Activated T-helper 1 cell treated with anti-CD3 and anti-CD28 coated beads, Interleukin-12 subunit alpha, Interleukin-12 subunit beta, Interleukin-2, Interleukin-4 antibody, amounts not matched to agents 30 ng/mL and 10 ng/mL and 1 ng/mL, durations not matched to agents 14 hours and 24 hours and 36 hours (primary cell): ENCODE measurements around the gene ZNF423. TPM values are rescaled to one million over a fixed set of nuclear protein-coding genes. Genes with fewer than 3 reads are reported as not detected.

Source experiments
- DNase-seq: peaks from one replicate; pipeline ENCODE4 v3.0.0; 2021; ENCODE audit warnings: low spot score
- H3K27ac Mint-ChIP-seq: one replicate; pipeline ENCODE4 v1.8.0; 2021; ENCODE audit warnings: mild to moderate bottlenecking, mixed read lengths
- H3K27me3 Mint-ChIP-seq: one replicate; pipeline ENCODE4 v1.8.0; 2022; ENCODE audit warnings: mild to moderate bottlenecking, moderate library complexity, mixed read lengths; ENCODE audit not compliant: insufficient read depth
- H3K36me3 Mint-ChIP-seq: one replicate; pipeline ENCODE4 v1.8.0; 2021; ENCODE audit warnings: low read depth, mixed read lengths
- H3K4me1 Mint-ChIP-seq: one replicate; pipeline ENCODE4 v1.8.0; 2021; ENCODE audit warnings: low read depth, mixed read lengths
- H3K4me3 Mint-ChIP-seq: one replicate; pipeline ENCODE4 v1.8.0; 2021; ENCODE audit warnings: mild to moderate bottlenecking, moderate library complexity, mixed read lengths
- H3K9me3 Mint-ChIP-seq: one replicate; pipeline ENCODE4 v1.8.0; 2021; ENCODE audit warnings: mixed read lengths
- intact Hi-C: fragments of 100-400 bp; cut with micrococcal nuclease; formaldehyde crosslinking; loops from one replicate; pipeline ENCODE4 v1.15.1; 2024
- total RNA-seq: library from RNA; stranded (reverse); gene quantifications from 2 replicates; pipeline ENCODE4 v1.2.3, GENCODE V29; 2022

The ZNF423 gene
- total RNA-seq, 1 donor from 2014 or later, result not detected

DNA sequence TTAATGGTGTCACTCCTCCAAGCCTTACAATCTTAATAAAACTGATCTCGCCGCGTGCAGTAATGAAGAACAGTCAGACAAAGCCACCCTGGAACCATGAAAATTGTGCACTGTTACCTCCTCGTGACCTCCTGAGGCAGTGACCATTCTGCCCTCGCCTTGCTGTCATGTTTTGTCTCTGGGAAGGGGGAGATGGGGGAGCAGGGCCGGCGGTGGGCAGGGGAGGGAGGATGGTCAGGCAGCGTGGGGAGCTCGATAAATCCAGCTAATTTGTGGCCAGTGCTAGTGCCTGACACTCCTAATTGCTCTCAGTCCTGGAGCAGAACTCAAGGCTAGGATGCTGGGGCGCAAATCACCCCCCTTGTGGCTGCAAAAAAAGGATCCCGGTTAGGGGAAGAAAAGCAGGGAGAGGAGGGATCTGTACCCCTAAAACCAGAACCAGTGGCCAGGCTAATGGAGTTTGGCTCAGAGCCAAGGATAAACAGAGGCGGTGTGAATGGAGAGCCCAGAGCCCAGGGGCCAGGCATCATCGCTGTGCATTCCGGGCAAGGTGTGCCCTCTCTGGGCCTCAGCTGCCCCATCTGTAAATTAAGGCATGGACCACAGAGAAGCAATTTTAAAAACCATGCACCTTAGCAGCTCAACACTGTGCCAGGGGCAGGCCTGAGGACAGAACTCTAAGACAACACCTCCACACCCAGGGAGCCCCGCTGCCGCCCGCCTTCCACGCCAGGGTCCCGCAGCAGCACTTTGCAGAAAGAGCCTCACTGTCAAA is 113.3 kb downstream of the ZNF423 start:
- DNase-seq, result no peak
- Mint-ChIP-seq H3K27me3 (no peaks in the 10 kb centered on the region), H3K27ac (no peak overlapping the region), H3K4me3 (no peak overlapping the region), H3K4me1 (no peaks in the 10 kb centered on the region), H3K36me3 (no peaks in the 10 kb centered on the region), H3K9me3 (no peaks in the 10 kb centered on the region)
- intact Hi-C loops, result no loop called here

DNA sequence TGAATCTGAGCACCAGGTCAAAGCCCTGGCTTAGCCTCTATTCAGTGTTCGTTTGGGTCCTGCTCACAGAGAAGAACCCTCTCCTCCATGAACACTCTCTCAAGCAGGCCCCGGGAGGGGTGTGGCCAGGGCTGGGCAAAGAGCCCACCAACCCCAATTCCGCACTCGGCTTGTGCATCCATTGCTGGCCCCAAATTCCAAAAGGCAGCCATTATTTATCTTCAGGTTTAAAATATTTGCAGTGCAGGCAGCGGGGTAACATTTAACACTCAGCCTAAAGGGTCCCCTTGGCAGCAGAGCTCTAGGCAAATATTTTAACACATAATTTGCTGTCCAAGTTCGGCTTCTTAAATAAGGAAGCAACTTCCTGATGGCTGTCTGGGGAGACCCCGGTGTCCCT is 115.7 kb downstream of the ZNF423 start:
- Mint-ChIP-seq H3K27ac (no peak overlapping the region), H3K4me1 (no peaks in the 10 kb centered on the region), H3K4me3 (no peak overlapping the region), H3K36me3 (no peaks in the 10 kb centered on the region), H3K9me3 (no peaks in the 10 kb centered on the region), H3K27me3 (no peaks in the 10 kb centered on the region)
- DNase-seq, result no peak
- intact Hi-C loops, result no loop called here

DNA sequence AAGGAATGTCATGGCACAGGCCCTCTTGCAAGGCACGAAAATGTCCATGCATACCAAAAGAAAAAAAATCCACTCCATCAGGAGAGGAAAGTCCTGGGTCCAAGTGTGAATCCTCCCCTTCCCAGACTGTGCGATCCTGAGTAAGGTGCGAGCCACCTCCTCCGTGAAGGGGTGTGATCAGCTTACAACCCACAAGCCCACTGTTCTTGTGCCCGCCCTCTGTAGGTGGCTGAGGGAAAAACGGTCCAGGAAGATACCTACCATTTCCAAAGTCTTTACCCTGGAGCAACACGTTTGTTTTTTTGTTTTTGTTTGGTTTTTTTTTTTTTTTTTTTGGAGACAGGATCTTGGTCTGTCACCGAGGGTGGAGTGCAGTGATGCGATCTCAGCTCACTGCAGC is 116.5 kb downstream of the ZNF423 start:
- intact Hi-C loops, result no loop called here
- no peaks in the 10 kb centered on the region for H3K36me3 Mint-ChIP-seq
- H3K4me3 Mint-ChIP-seq, result no peak overlapping the region
- no peak for DNase-seq
- H3K27me3 Mint-ChIP-seq, result no peaks in the 10 kb centered on the region
- no peaks in the 10 kb centered on the region for H3K4me1 Mint-ChIP-seq
- H3K27ac Mint-ChIP-seq, result no peak overlapping the region
- no peaks in the 10 kb centered on the region for H3K9me3 Mint-ChIP-seq

DNA sequence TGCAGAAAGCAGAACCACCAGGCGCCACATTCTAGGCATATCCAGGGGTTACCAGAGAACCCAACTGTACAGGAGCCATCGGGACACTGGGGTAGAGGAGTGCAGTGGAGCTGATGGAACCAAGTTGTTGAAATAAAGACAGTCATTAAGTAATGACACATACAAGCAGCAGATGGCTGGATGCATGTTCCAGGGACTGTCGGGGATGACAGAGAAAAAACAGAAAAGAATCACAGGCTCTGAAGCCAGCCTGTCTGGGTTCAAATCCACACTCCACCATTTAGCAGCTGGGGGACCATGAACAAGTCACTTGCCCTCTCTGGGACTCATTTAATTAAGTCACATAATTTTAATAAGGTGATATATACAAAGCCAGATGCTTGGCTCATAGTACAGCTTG is 117.1 kb downstream of the ZNF423 start:
- intact Hi-C loops, result no loop called here
- Mint-ChIP-seq H3K4me3 (no peak overlapping the region), H3K27me3 (no peaks in the 10 kb centered on the region), H3K27ac (no peak overlapping the region), H3K4me1 (no peaks in the 10 kb centered on the region), H3K9me3 (no peaks in the 10 kb centered on the region), H3K36me3 (no peaks in the 10 kb centered on the region)
- DNase-seq, result no peak

DNA sequence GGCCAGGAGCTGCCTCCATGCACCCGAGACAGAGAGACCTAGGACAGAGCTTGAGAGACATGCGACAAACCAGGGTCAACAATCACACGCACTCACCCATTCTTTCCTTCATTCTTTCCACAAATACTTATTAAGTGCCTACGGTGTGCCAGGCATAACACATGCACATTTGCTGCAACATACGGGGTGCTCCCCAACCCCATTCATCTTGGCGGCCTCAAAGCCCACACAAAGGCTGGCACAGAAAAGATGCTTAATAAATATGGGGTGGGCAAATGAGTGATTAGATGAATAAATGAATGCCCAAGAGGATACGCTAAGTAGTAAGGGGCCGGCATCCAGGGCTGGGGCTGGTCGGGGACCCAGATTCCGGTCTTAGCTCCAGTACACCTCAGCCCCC is 117.9 kb downstream of the ZNF423 start:
- H3K9me3 Mint-ChIP-seq, result no peaks in the 10 kb centered on the region
- H3K4me3 Mint-ChIP-seq, result no peak overlapping the region
- intact Hi-C loops, result no loop called here
- H3K27me3 Mint-ChIP-seq, result no peaks in the 10 kb centered on the region
- no peaks in the 10 kb centered on the region for H3K4me1 Mint-ChIP-seq
- DNase-seq, result no peak
- H3K27ac Mint-ChIP-seq, result no peak overlapping the region
- no peaks in the 10 kb centered on the region for H3K36me3 Mint-ChIP-seq

DNA sequence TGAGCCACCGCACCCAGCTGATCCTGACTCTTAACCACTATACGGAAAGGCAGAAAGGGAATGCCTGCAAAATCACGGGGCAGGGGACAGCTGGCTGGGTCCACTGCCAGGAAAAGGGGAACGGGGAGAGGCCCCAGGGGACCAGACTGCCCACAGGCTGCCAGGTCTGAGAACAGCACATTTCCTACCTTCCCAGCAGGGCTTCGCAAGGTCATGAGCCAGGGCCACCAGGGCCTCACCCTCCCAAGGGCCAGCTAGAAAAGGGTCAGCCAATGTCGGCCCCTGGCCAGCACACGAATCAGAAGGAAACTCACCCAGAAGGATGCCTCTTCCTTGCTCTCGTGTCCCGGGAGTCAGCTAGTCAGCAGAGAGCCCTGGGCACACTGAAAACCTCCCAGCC is 118.4 kb downstream of the ZNF423 start:
- H3K27me3 Mint-ChIP-seq, result no peaks in the 10 kb centered on the region
- no peaks in the 10 kb centered on the region for H3K36me3 Mint-ChIP-seq
- DNase-seq, result no peak
- no peak overlapping the region for H3K4me3 Mint-ChIP-seq
- H3K27ac Mint-ChIP-seq, result no peak overlapping the region
- H3K9me3 Mint-ChIP-seq, result no peaks in the 10 kb centered on the region
- intact Hi-C loops, result no loop called here
- no peaks in the 10 kb centered on the region for H3K4me1 Mint-ChIP-seq

DNA sequence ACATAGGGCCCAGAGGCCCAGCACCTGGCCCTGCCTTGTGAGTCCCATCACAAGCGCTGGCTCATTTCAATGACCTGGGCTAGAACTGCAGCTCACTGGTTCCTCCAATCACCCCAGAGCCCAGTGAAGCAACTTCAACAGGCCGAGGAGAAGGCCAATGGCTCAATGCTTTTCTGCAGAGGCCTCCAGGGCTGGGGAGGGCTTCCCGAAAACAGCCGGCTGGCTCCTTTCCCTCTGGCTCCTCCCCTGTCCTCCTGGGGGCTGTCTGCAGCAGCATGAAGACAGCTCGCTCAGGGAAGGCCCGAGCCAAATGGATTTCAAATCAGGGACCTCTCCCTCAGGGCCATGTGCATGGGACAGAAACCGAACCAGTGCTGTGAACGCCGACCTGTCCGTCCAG is 121.6 kb downstream of the ZNF423 start:
- Mint-ChIP-seq H3K27ac (no peak overlapping the region), H3K36me3 (no peaks in the 10 kb centered on the region), H3K9me3 (peaks cover 12% of the 10 kb centered on the region), H3K4me1 (no peaks in the 10 kb centered on the region), H3K4me3 (no peak overlapping the region), H3K27me3 (no peaks in the 10 kb centered on the region)
- intact Hi-C loops, result no loop called here
- no peak for DNase-seq

DNA sequence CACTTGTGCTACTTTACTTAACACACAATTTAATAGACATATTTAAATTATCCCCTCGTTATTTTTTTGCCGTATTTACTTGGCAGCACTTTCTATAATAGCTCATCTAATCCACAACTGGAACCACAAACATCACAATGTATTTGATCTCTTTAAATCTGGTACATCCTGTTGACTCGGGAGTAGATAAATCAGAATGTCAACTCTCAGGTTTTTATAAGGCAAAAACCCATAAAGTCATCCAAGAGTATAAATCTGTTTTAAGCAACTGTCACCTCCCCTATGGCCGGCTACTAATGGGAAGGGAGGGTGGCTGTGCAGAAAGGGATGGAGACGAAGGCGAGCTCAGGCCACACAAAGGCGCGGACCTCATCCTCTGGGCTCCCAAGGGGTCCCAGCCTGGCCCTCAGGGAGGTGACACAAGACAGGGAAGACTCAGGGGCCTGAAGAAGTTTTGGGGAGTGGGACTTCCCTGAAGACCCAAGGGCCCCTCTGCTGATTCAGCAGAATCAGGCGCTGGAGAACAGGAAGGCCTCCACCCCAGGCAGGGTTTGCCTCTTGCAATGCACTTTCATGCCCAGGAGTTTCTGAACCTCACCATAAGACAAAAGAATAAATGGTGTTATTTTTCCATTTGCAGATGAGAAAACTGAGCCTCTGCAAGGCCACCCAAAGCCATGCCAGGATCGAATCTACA is 122.5 kb downstream of the ZNF423 start:
- Mint-ChIP-seq H3K4me3 (no peak overlapping the region), H3K9me3 (peaks cover 12% of the 10 kb centered on the region), H3K4me1 (no peaks in the 10 kb centered on the region), H3K36me3 (no peaks in the 10 kb centered on the region), H3K27me3 (no peaks in the 10 kb centered on the region), H3K27ac (no peak overlapping the region)
- intact Hi-C loops, result no loop called here
- DNase-seq, result no peak

DNA sequence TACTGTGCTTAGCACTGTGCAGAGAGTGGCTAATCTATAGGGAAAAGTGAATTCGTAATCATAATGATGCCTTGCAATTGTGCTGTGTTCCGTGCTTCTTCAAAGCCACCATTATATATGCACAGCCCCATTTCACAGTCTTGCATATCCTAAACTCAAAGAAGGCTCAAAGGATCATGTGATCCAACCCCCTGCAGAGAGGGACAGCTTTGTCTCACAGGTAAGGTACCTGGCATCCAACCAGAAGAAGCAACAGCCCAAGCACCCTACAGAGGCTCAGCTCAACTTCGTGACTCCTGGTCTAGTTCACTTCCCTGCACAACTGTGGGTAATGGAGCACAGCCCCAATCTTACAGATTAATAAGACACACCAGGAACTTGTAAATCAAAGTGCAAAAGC is 124.0 kb downstream of the ZNF423 start:
- H3K27me3 Mint-ChIP-seq, result no peaks in the 10 kb centered on the region
- DNase-seq, result no peak
- H3K4me1 Mint-ChIP-seq, result no peaks in the 10 kb centered on the region
- H3K4me3 Mint-ChIP-seq, result no peak overlapping the region
- peaks cover 12% of the 10 kb centered on the region for H3K9me3 Mint-ChIP-seq
- no peaks in the 10 kb centered on the region for H3K36me3 Mint-ChIP-seq
- no peak overlapping the region for H3K27ac Mint-ChIP-seq
- intact Hi-C loops, result no loop called here

DNA sequence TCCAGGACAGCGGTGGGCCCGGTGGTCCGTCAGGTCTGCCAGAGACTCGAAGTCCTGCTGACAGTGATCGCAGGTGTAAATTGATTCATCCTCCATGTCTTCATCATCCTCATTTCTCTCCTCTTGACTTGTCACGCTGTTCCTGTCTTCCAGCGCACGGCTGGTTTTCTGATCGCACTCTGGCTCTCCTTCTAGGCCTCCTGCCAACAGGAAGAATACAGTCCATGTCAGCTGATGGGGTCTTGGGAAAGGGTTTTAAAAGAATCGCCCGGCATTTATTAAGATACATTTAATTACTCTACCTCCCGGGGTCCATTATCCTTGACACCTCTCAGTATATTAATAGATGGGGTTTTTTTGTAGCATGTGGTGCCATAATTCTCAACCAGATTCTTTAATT is 125.1 kb downstream of the ZNF423 start:
- no peaks in the 10 kb centered on the region for H3K36me3 Mint-ChIP-seq
- no peaks in the 10 kb centered on the region for H3K27me3 Mint-ChIP-seq
- H3K27ac Mint-ChIP-seq, result no peak overlapping the region
- peaks cover 12% of the 10 kb centered on the region for H3K9me3 Mint-ChIP-seq
- no peak overlapping the region for H3K4me3 Mint-ChIP-seq
- no peaks in the 10 kb centered on the region for H3K4me1 Mint-ChIP-seq
- no peak for DNase-seq
- intact Hi-C loops, result no loop called here

DNA sequence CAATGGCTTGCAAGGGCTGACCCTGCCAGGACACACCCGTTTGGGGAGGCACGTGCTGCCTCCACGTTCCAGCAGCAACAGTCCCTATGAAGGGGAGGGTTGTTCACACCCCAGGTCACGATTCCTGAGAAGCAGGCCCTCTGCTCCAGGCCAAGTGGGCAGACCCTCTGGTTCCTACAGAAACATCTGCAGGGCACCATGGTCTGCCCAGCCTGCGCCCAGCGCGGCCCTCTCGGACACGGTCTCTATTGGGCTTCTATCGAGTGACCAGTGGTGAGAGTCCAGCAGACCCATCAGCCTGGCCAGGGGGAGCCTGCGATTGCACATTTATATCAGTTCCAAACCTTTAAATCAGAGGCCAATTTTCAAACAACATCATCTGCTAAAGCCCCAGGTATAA is 128.3 kb downstream of the ZNF423 start:
- Mint-ChIP-seq H3K4me1 (no peaks in the 10 kb centered on the region), H3K27ac (no peak overlapping the region), H3K4me3 (no peak overlapping the region), H3K36me3 (no peaks in the 10 kb centered on the region), H3K27me3 (no peaks in the 10 kb centered on the region), H3K9me3 (peaks cover 12% of the 10 kb centered on the region)
- DNase-seq, result no peak
- intact Hi-C loops, result no loop called here

DNA sequence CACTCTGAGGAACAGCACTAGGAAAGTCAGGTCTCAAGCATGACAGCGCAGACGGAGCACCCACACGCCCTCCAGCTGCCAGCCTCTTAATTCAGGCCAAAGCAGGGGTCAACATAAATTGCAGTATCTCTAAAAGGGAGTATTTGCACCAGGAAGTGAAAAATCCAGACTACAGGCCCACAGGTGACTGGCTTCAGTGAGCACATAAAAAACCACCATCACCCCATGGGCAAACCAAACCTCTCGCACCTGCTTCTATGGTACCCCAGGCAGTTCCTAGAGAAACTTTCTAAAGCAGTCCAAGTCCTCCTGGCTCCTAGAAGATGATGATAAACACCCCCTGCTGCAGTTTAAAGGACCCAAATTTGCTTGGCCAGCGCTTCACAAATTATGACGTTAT is 129.8 kb downstream of the ZNF423 start:
- Mint-ChIP-seq H3K36me3 (no peaks in the 10 kb centered on the region), H3K27ac (no peak overlapping the region), H3K4me1 (no peaks in the 10 kb centered on the region), H3K27me3 (no peaks in the 10 kb centered on the region), H3K9me3 (peaks cover 12% of the 10 kb centered on the region), H3K4me3 (no peak overlapping the region)
- no peak for DNase-seq
- intact Hi-C loops, result no loop called here

DNA sequence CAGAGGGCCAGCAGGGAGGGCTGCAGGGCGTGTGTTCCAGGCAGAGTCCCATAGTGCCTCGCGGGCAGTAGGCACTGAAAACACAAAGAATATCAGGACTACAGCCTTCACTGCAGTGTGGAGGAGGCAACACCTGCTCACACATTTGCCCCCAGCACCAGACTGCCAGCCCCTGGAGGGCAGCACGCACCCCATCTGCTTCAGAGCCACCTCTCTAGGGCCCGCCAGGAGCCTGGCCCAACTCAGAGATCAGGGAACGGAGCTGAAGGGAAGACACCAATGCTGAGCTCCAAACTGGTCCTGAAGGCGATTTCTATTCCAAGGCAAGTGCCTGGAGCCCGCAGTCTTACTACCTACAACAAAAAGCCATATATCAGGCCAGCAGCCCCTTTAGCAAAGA is 130.3 kb downstream of the ZNF423 start:
- intact Hi-C loops, result no loop called here
- H3K27ac Mint-ChIP-seq, result no peak overlapping the region
- no peaks in the 10 kb centered on the region for H3K4me1 Mint-ChIP-seq
- no peaks in the 10 kb centered on the region for H3K36me3 Mint-ChIP-seq
- no peaks in the 10 kb centered on the region for H3K27me3 Mint-ChIP-seq
- no peak for DNase-seq
- H3K9me3 Mint-ChIP-seq, result peaks cover 8% of the 10 kb centered on the region
- H3K4me3 Mint-ChIP-seq, result no peak overlapping the region
